Mesendoderm (in vitro differentiated cells): ENCODE measurements around the gene NAIF1.

ENCODE experiments used
- DNase-seq: peaks from one replicate; pipeline ENCODE4 v3.0.0; 2013
- H2AK5ac ChIP-seq: 2 replicates; pipeline ENCODE4 v1.6.1; 2013; ENCODE audit warnings: low read length, inconsistent platforms
- H2BK120ac ChIP-seq: 2 replicates; pipeline ENCODE4 v1.6.1; 2013; ENCODE audit warnings: low read depth, mild to moderate bottlenecking, low read length, moderate library complexity, mixed read lengths
- H2BK15ac ChIP-seq: replicated peaks from 2 replicates; pipeline ENCODE4 v1.6.1; 2013; ENCODE audit warnings: low read depth, mild to moderate bottlenecking, moderate library complexity
- H2BK5ac ChIP-seq: 2 replicates; pipeline ENCODE4 v1.6.1; 2013; ENCODE audit warnings: low read length, inconsistent platforms
- H3K18ac ChIP-seq: 2 replicates; pipeline ENCODE4 v1.6.1; 2013; ENCODE audit warnings: mild to moderate bottlenecking, low read length, mixed read lengths
- H3K23ac ChIP-seq: one replicate; pipeline ENCODE4 v1.6.1; 2013; ENCODE audit warnings: low read length
- H3K27ac ChIP-seq: 2 replicates; pipeline ENCODE4 v1.5.1; 2013; ENCODE audit warnings: low read depth, mild to moderate bottlenecking, inconsistent platforms, low read length, moderate library complexity
- H3K27me3 ChIP-seq: 2 replicates; pipeline ENCODE4 v1.6.1; 2013; ENCODE audit warnings: low read length, control low read depth, mild to moderate bottlenecking, inconsistent platforms; ENCODE audit not compliant: insufficient read depth, poor library complexity
- H3K36me3 ChIP-seq: 2 replicates; pipeline ENCODE4 v1.6.1; 2013; ENCODE audit warnings: low read length, inconsistent platforms; ENCODE audit not compliant: control insufficient read depth, insufficient read depth
- H3K4ac ChIP-seq: one replicate; pipeline ENCODE4 v1.6.1; 2013; ENCODE audit warnings: low read depth, mild to moderate bottlenecking, low read length, moderate library complexity
- H3K4me1 ChIP-seq: 2 replicates; pipeline ENCODE4 v1.6.1; 2013; ENCODE audit warnings: low read depth, low read length, inconsistent platforms; ENCODE audit not compliant: control insufficient read depth
- H3K4me2 ChIP-seq: 2 replicates; pipeline ENCODE4 v1.6.1; 2013; ENCODE audit warnings: low read length
- H3K4me3 ChIP-seq: 2 replicates; pipeline ENCODE4 v1.5.1; 2013; ENCODE audit warnings: mild to moderate bottlenecking, low read length
- H3K56ac ChIP-seq: one replicate; pipeline ENCODE4 v1.6.1; 2013; ENCODE audit warnings: low read length
- H3K79me1 ChIP-seq: 2 replicates; pipeline ENCODE4 v1.6.1; 2013; ENCODE audit warnings: low read length, inconsistent platforms
- H3K79me2 ChIP-seq: 2 replicates; pipeline ENCODE4 v1.6.1; 2013; ENCODE audit warnings: mild to moderate bottlenecking, low read length; ENCODE audit not compliant: control insufficient read depth, insufficient read depth
- H3K9ac ChIP-seq: 2 replicates; pipeline ENCODE4 v1.6.1; 2013; ENCODE audit warnings: low read length, inconsistent platforms
- H4K5ac ChIP-seq: one replicate; pipeline ENCODE4 v1.6.1; 2013; ENCODE audit warnings: low read length
- H4K8ac ChIP-seq: one replicate; pipeline ENCODE4 v1.6.1; 2013; ENCODE audit warnings: low read depth, mild to moderate bottlenecking, control low read depth, low read length, moderate library complexity
- WGBS: extraction: QIAGEN DNeasy Blood & Tissue Kit; methylation state at CpG from one replicate; pipeline ENCODE4 v1.1.7; 2013; ENCODE audit warnings: low lambda C conversion rate, missing lambda C conversion rate; ENCODE audit not compliant: insufficient coverage; ENCODE audit errors: extremely low coverage; 5-methylcytosine and 5-hydroxymethylcytosine counted together

The NAIF1 gene

GRCh38 chr9:128059365-128059983 lies 7.6 kb downstream of the NAIF1 start:
- H2BK120ac ChIP-seq, result no peak overlapping the region
- no peaks in the 10 kb centered on the region for H3K36me3 ChIP-seq
- H3K4ac ChIP-seq, result no peak overlapping the region
- no peak overlapping the region for H3K4me2 ChIP-seq
- no peak overlapping the region for H4K8ac ChIP-seq
- no peak overlapping the region for H2BK5ac ChIP-seq
- no peak overlapping the region for H2AK5ac ChIP-seq
- peaks cover 17% of the 10 kb centered on the region for H3K4me1 ChIP-seq
- no peaks in the 10 kb centered on the region for H3K79me2 ChIP-seq
- WGBS, result no CpG with 5 or more reads among the region's 6 CpGs
- H4K5ac ChIP-seq, result no peak overlapping the region
- no peak overlapping the region for H3K56ac ChIP-seq
- H3K18ac ChIP-seq, result no peak overlapping the region
- DNase-seq, result no peak
- H3K27ac ChIP-seq, result no peak overlapping the region
- H3K9ac ChIP-seq, result no peak overlapping the region
- no peak overlapping the region for H2BK15ac ChIP-seq
- H3K23ac ChIP-seq, result no peak overlapping the region
- no peak overlapping the region for H3K4me3 ChIP-seq
- no peaks in the 10 kb centered on the region for H3K27me3 ChIP-seq
- no peaks in the 10 kb centered on the region for H3K79me1 ChIP-seq

- peak; percentile 57 for DNase-seq
- no peaks in the 10 kb centered on the region for H3K79me1 ChIP-seq
- no peak overlapping the region for H3K4ac ChIP-seq
- H3K4me1 ChIP-seq, result peaks cover 17% of the 10 kb centered on the region
- no peak overlapping the region for H3K4me2 ChIP-seq
- no peak overlapping the region for H4K5ac ChIP-seq
- no peaks in the 10 kb centered on the region for H3K27me3 ChIP-seq
- no peak overlapping the region for H3K27ac ChIP-seq
- no peak overlapping the region for H3K9ac ChIP-seq
- H2AK5ac ChIP-seq, result no peak overlapping the region
- no peak overlapping the region for H3K4me3 ChIP-seq
- peak overlapping the region; percentile 70 for H3K56ac ChIP-seq
- H2BK5ac ChIP-seq, result no peak overlapping the region
- H2BK15ac ChIP-seq, result no peak overlapping the region
- no peak overlapping the region for H3K23ac ChIP-seq
- no peaks in the 10 kb centered on the region for H3K36me3 ChIP-seq
- no peak overlapping the region for H3K18ac ChIP-seq
- no peak overlapping the region for H2BK120ac ChIP-seq
- no peaks in the 10 kb centered on the region for H3K79me2 ChIP-seq
- no CpG with 5 or more reads among the region's 8 CpGs for WGBS
- H4K8ac ChIP-seq, result no peak overlapping the region
Observed at GRCh38 chr9:128057724-128058409, 9.3 kb downstream of the NAIF1 start.

GRCh38 chr9:128056887-128057723 lies 10.0 kb downstream of the NAIF1 start:
- no CpG with 5 or more reads among the region's 14 CpGs for WGBS
- H3K27ac ChIP-seq, result peak overlapping the region; percentile 28
- peaks cover 17% of the 10 kb centered on the region for H3K4me1 ChIP-seq
- H3K79me1 ChIP-seq, result no peaks in the 10 kb centered on the region
- no peak overlapping the region for H2BK15ac ChIP-seq
- no peak overlapping the region for H4K5ac ChIP-seq
- H4K8ac ChIP-seq, result no peak overlapping the region
- H3K36me3 ChIP-seq, result no peaks in the 10 kb centered on the region
- H3K79me2 ChIP-seq, result no peaks in the 10 kb centered on the region
- DNase-seq, result peak; percentile 67
- H3K18ac ChIP-seq, result no peak overlapping the region
- no peak overlapping the region for H2BK120ac ChIP-seq
- peak overlapping the region; percentile 1 for H3K56ac ChIP-seq
- no peak overlapping the region for H3K4me2 ChIP-seq
- H3K23ac ChIP-seq, result no peak overlapping the region
- no peak overlapping the region for H3K4me3 ChIP-seq
- H2BK5ac ChIP-seq, result no peak overlapping the region
- H3K9ac ChIP-seq, result peak overlapping the region; percentile 1
- H3K4ac ChIP-seq, result no peak overlapping the region
- no peak overlapping the region for H2AK5ac ChIP-seq
- no peaks in the 10 kb centered on the region for H3K27me3 ChIP-seq

GRCh38 chr9:128056086-128056485 lies 11.0 kb downstream of the NAIF1 start:
- peaks cover 17% of the 10 kb centered on the region for H3K4me1 ChIP-seq
- WGBS, result no CpG with 5 or more reads among the region's 3 CpGs

DNA sequence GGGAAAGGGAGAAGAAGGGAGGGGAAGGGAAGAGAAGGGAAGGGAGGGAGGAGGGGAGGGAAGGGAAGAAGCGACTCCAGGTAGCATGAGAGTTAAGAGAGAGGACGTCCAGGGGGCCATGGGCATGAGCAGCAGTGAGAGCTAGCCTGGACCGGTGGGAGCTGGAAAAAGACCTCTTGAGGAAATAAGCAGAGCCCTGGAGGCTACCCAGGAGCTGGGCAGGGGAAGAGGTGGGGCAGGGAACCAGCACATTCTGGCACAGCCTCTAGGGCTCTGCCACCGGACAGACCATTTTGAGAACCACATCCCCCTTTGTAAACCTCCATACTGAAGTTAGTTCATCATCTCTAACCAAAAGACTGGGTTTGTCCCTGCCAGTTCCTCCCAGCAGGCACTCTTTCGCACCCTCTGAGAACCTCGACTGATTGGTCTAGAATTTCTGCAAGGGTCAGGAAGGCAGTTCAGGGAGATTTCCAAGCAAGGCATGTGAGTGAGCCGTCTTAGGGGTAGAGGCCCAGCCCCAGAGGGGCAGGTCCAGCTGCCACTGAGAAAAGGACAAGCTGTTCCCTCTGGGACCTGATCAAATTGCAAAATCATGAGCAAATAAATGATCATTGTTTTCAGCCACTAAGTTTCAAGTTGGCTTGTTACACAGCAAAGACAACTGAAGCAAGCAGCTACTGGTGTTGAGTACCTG lies 11.6 kb downstream of the NAIF1 start:
- WGBS, result no CpG with 5 or more reads among the region's 7 CpGs
- Histone ChIP-seq H3K79me1 (no peaks in the 10 kb centered on the region), H3K4me2 (no peak overlapping the region)

More at GRCh38 chr9:128056086-128056485, 11.0 kb downstream of the NAIF1 start:
- Histone ChIP-seq H2BK15ac (no peak overlapping the region), H3K36me3 (no peaks in the 10 kb centered on the region), H4K5ac (no peak overlapping the region), H4K8ac (no peak overlapping the region), H3K79me1 (no peaks in the 10 kb centered on the region), H2AK5ac (peak overlapping the region; percentile 58), H3K4ac (peak overlapping the region; percentile 26), H2BK5ac (peak overlapping the region; percentile 67), H3K56ac (peak overlapping the region; percentile 85), H3K23ac (peak overlapping the region; percentile 89), H3K18ac (peak overlapping the region; percentile 21), H3K9ac (peak overlapping the region; percentile 3), H3K27me3 (no peaks in the 10 kb centered on the region), H3K27ac (peak overlapping the region; percentile 70), H3K4me2 (no peak overlapping the region), H3K4me3 (no peak overlapping the region), H2BK120ac (peak overlapping the region; percentile 17), H3K79me2 (no peaks in the 10 kb centered on the region)
- DNase-seq, result no peak

More for the DNA sequence above, 11.6 kb downstream of the NAIF1 start:
- Histone ChIP-seq H3K18ac (peak overlapping the region; percentile 21), H3K23ac (no peak overlapping the region), H3K4ac (no peak overlapping the region), H3K36me3 (no peaks in the 10 kb centered on the region), H3K27me3 (no peaks in the 10 kb centered on the region), H2BK15ac (no peak overlapping the region), H3K4me1 (peaks cover 17% of the 10 kb centered on the region), H3K79me2 (no peaks in the 10 kb centered on the region), H3K27ac (peak overlapping the region; percentile 70), H4K8ac (peak overlapping the region; percentile 42), H2BK120ac (peak overlapping the region; percentile 17), H3K56ac (peak overlapping the region; percentile 85), H2AK5ac (no peak overlapping the region), H3K9ac (peak overlapping the region; percentile 49), H2BK5ac (peak overlapping the region; percentile 67), H3K4me3 (no peak overlapping the region), H4K5ac (no peak overlapping the region)
- peak; percentile 57 for DNase-seq
